T-helper 17 cell (primary cell): Measurements from ENCODE around the gene GALE. TPM values are rescaled to one million over a fixed set of nuclear protein-coding genes. Genes with fewer than 3 reads are reported as not detected.

ENCODE experiments used
- total RNA-seq, 4 donors: library from RNA in 2 of 4; stranded (reverse) in 2 of 4; gene quantifications; one replicate each; pipeline ENCODE4 v1.2.3 and lab custom pipeline; 2022 to 2026

GALE gene
- total RNA-seq, 2 donors from 2014 or later, result 9.1 to 9.5 TPM

Other genes starting within 250 kb of the GALE start
- 10 to 100 TPM in 1 of 2 donors, 1 to 10 TPM in 1; 8.6 to 10.7 TPM for gene ID3, start 241.3 kb downstream of the GALE start, total RNA-seq
- 1,000 to 10,000 TPM; 1,753 to 1,861 TPM for gene RPL11, start 108.9 kb downstream of the GALE start, total RNA-seq
- gene ELOA, start 57.3 kb downstream of the GALE start, total RNA-seq, result 10 to 100 TPM; 34.7 to 39.7 TPM
- gene PITHD1, start 22.3 kb downstream of the GALE start, total RNA-seq, result 10 to 100 TPM; 67.8 to 80.6 TPM
- gene LYPLA2, start 9.6 kb downstream of the GALE start, total RNA-seq, result 10 to 100 TPM; 52.1 to 57.1 TPM
- gene HMGCL, start 24.7 kb upstream of the GALE start, total RNA-seq, result 10 to 100 TPM; 13.4 to 16.8 TPM
- gene FUCA1, start 67.5 kb upstream of the GALE start, total RNA-seq, result 1 to 10 TPM; 4.7 to 4.8 TPM
- gene CNR2, start 112.6 kb upstream of the GALE start, total RNA-seq, result under 1 TPM; 0.13 to 0.85 TPM
- 100 to 1,000 TPM; 121 to 149 TPM for gene PNRC2, start 159.1 kb upstream of the GALE start, total RNA-seq
- gene SRSF10, start 179.6 kb upstream of the GALE start, total RNA-seq, result 100 to 1,000 TPM; 232 to 239 TPM